ENCODE measurements around the gene ALOX12B.
"Not testable (repeated sequence)": the region's sequence is repeated elsewhere in the genome, so short reads cannot be mapped to it uniquely, and the experiment has no call there.

The ALOX12B gene

GRCh38 chr17:8082292-8082691 is 5.2 kb downstream of the ALOX12B start:
- no peak for DNase-seq (ENCODE audit: low read depth in 2 of 2)

- DNase-seq (ENCODE audit: low read depth in 2 of 2) = no peak
These were observed 5.6 kb downstream of the ALOX12B start for GRCh38 chr17:8081876-8082275.

- no peak for DNase-seq (ENCODE audit: low read depth in 2 of 2)
These were observed 6.7 kb downstream of the ALOX12B start for GRCh38 chr17:8080799-8081219.

- DNase-seq (ENCODE audit: low read depth in 2 of 2) = no peak
These were observed 7.2 kb downstream of the ALOX12B start for GRCh38 chr17:8080208-8080798.

- DNase-seq (ENCODE audit: low read depth in 2 of 2) = peak; percentile 54 to 62
These were observed 8.0 kb downstream of the ALOX12B start for GRCh38 chr17:8079291-8080207.

GRCh38 chr17:8077939-8078338 is 9.6 kb downstream of the ALOX12B start:
- not testable (repeated sequence) for DNase-seq (ENCODE audit: low read depth in 2 of 2)

- no peak for DNase-seq (ENCODE audit: low read depth in 2 of 2)
These were observed 10.8 kb downstream of the ALOX12B start for GRCh38 chr17:8076502-8077266.

GRCh38 chr17:8075574-8076342 is 11.8 kb downstream of the ALOX12B start:
- DNase-seq (ENCODE audit: low read depth in 2 of 2) = no peak

- DNase-seq (ENCODE audit: low read depth in 2 of 2) = no peak
These were observed 12.4 kb downstream of the ALOX12B start for GRCh38 chr17:8075081-8075480.

GRCh38 chr17:8074554-8074953 is 13.0 kb downstream of the ALOX12B start:
- no peak for DNase-seq (ENCODE audit: low read depth in 2 of 2)

- peak; percentile 68 to 70 for DNase-seq (ENCODE audit: low read depth in 2 of 2)
These were observed 13.7 kb downstream of the ALOX12B start for GRCh38 chr17:8073627-8074484.

GRCh38 chr17:8072729-8073461 is 14.6 kb downstream of the ALOX12B start:
- no peak for DNase-seq (ENCODE audit: low read depth in 2 of 2)

- no peak for DNase-seq (ENCODE audit: low read depth in 2 of 2)
These were observed 15.2 kb downstream of the ALOX12B start for GRCh38 chr17:8072341-8072728.

- DNase-seq (ENCODE audit: low read depth in 2 of 2) = no peak
These were observed 16.0 kb downstream of the ALOX12B start for GRCh38 chr17:8071496-8071895.

GRCh38 chr17:8069587-8069860 is 18.0 kb downstream of the ALOX12B start:
- no peak for DNase-seq (ENCODE audit: low read depth in 2 of 2)

- no peak for DNase-seq (ENCODE audit: low read depth in 2 of 2)
These were observed 18.6 kb downstream of the ALOX12B start for GRCh38 chr17:8068736-8069586.

GRCh38 chr17:8067806-8068205 is 19.7 kb downstream of the ALOX12B start:
- DNase-seq (ENCODE audit: low read depth in 2 of 2) = no peak

- no peak for DNase-seq (ENCODE audit: low read depth in 2 of 2)
These were observed 20.4 kb downstream of the ALOX12B start for GRCh38 chr17:8066841-8067775.

Measured in activated CD8-positive, alpha-beta memory T cell treated with anti-CD3 and anti-CD28 coated beads for 4 hours (primary cell).